Activated B cell treated with CpG ODN at 0.5 μM for 24 hours (primary cell): ENCODE results near the gene KNSTRN. TPM values are rescaled to one million over a fixed set of nuclear protein-coding genes. Genes with fewer than 3 reads are reported as not detected.

ENCODE experiments used
- ATAC-seq: fragments of 200-7000 bp; cut with Tn5 transposase; one replicate; pipeline ENCODE4 v1.10.0; 2021; ENCODE audit warnings: low read depth, mild to moderate bottlenecking, moderate library complexity
- CTCF ChIA-PET: fragments of 350-600 bp; sonication (Branson Sonifier 250); formaldehyde crosslinking; loops from one replicate; lab custom pipeline; 2021; ENCODE audit warnings: antibody characterized with exemption; lab: Charles Lee
- POLR2A ChIA-PET: fragments of 350-600 bp; sonication (Branson Sonifier 250); formaldehyde crosslinking; loops from one replicate; lab custom pipeline; 2021; ENCODE audit warnings: antibody characterized with exemption; lab: Charles Lee
- DNase-seq: peaks from one replicate; pipeline ENCODE4 v3.0.0; 2022
- H3K27ac Mint-ChIP-seq: one replicate; pipeline ENCODE4 v1.8.0; 2020; ENCODE audit warnings: mixed read lengths
- H3K27me3 Mint-ChIP-seq: one replicate; pipeline ENCODE4 v1.8.0; 2021; ENCODE audit warnings: mixed read lengths
- H3K36me3 Mint-ChIP-seq: one replicate; pipeline ENCODE4 v1.8.0; 2021; ENCODE audit warnings: low read depth, mixed read lengths
- H3K4me1 Mint-ChIP-seq: one replicate; pipeline ENCODE4 v1.8.0; 2021; ENCODE audit warnings: mixed read lengths
- H3K4me3 Mint-ChIP-seq: one replicate; pipeline ENCODE4 v1.8.0; 2020; ENCODE audit warnings: mild to moderate bottlenecking, mixed read lengths
- H3K9me3 Mint-ChIP-seq: one replicate; pipeline ENCODE4 v1.8.0; 2020; ENCODE audit warnings: mixed read lengths
- CTCF ChIP-seq: fragments of 200-600 bp; IDR thresholded peaks from one replicate; pipeline ENCODE4 v1.8.0; 2022; ENCODE audit warnings: antibody characterized with exemption, mild to moderate bottlenecking
- intact Hi-C: fragments of 100-400 bp; cut with micrococcal nuclease; formaldehyde crosslinking; loops from one replicate; pipeline ENCODE4 v1.15.1; 2024
- total RNA-seq: library from RNA; stranded (reverse); gene quantifications from 2 replicates; pipeline ENCODE4 v1.2.3, GENCODE V29; 2022

KNSTRN gene
- total RNA-seq, 1 donor from 2014 or later = 11.5 TPM

- peak overlapping the region; percentile 86 for H3K27ac Mint-ChIP-seq
- H3K9me3 Mint-ChIP-seq = no peaks in the 10 kb centered on the region
- H3K36me3 Mint-ChIP-seq = peaks cover 42% of the 10 kb centered on the region
- H3K27me3 Mint-ChIP-seq = no peaks in the 10 kb centered on the region
- peak overlapping the region; percentile 76 for H3K4me3 Mint-ChIP-seq
- ChIA-PET CTCF (interaction anchor here (1.0 to 2.7 kb wide), 6 partner anchors 14 to 100 kb away, joined by 3 to 6 read pairs (median 3); partner anchors contain the start of gene PLCB2), POLR2A (interaction anchor here (0.7 to 1.8 kb wide), 8 partner anchors 8 to 158 kb away, joined by 3 to 10 read pairs (median 6); partner anchors contain the start of genes BAHD1, CCDC32, DISP2 and PLCB2)
- H3K4me1 Mint-ChIP-seq = peaks cover 34% of the 10 kb centered on the region
- no peak for TF ChIP-seq CTCF
- intact Hi-C loops = loop anchor here (1.0 kb wide), 1 partner anchor 39 kb away; no protein-coding TSS in a partner anchor
- ATAC-seq (peak; percentile 65), DNase-seq (no peak)
These were observed 24.9 kb downstream of the KNSTRN start for GRCh38 chr15:40407330-40407990.

GRCh38 chr15:40409366-40409765 is 26.8 kb downstream of the KNSTRN start:
- Mint-ChIP-seq H3K36me3 (peaks cover 56% of the 10 kb centered on the region), H3K9me3 (no peaks in the 10 kb centered on the region), H3K4me1 (peaks cover 34% of the 10 kb centered on the region), H3K4me3 (no peak overlapping the region), H3K27me3 (no peaks in the 10 kb centered on the region), H3K27ac (no peak overlapping the region)
- no peak for TF ChIP-seq CTCF
- ATAC-seq (no peak), DNase-seq (no peak)
- intact Hi-C loops = no loop called here
- ChIA-PET POLR2A (no interaction called here), CTCF (no interaction called here)

GRCh38 chr15:40410476-40410875 is 28.0 kb downstream of the KNSTRN start:
- intact Hi-C loops = no loop called here
- peaks cover 25% of the 10 kb centered on the region for H3K4me1 Mint-ChIP-seq
- POLR2A ChIA-PET = no interaction called here
- H3K4me3 Mint-ChIP-seq = no peak overlapping the region
- no peak for TF ChIP-seq CTCF
- no peak for ATAC-seq
- H3K36me3 Mint-ChIP-seq = peaks cover 67% of the 10 kb centered on the region
- H3K9me3 Mint-ChIP-seq = no peaks in the 10 kb centered on the region
- no peak overlapping the region for H3K27ac Mint-ChIP-seq
- DNase-seq = no peak
- no peaks in the 10 kb centered on the region for H3K27me3 Mint-ChIP-seq
- CTCF ChIA-PET = no interaction called here

GRCh38 chr15:40412095-40412759 is 29.7 kb downstream of the KNSTRN start:
- POLR2A ChIA-PET = no interaction called here
- intact Hi-C loops = no loop called here
- H3K4me3 Mint-ChIP-seq = no peak overlapping the region
- H3K27ac Mint-ChIP-seq = no peak overlapping the region
- ATAC-seq (no peak), DNase-seq (no peak)
- H3K27me3 Mint-ChIP-seq = no peaks in the 10 kb centered on the region
- no peak for TF ChIP-seq CTCF
- H3K4me1 Mint-ChIP-seq = peaks cover 12% of the 10 kb centered on the region
- CTCF ChIA-PET = no interaction called here
- H3K9me3 Mint-ChIP-seq = no peaks in the 10 kb centered on the region
- peaks cover 76% of the 10 kb centered on the region for H3K36me3 Mint-ChIP-seq

GRCh38 chr15:40413036-40413435 is 30.5 kb downstream of the KNSTRN start:
- no peak overlapping the region for H3K27ac Mint-ChIP-seq

More at GRCh38 chr15:40413036-40413435, 30.5 kb downstream of the KNSTRN start:
- no peak for ATAC-seq
- Mint-ChIP-seq H3K4me3 (no peak overlapping the region), H3K4me1 (peaks cover 4% of the 10 kb centered on the region), H3K9me3 (no peaks in the 10 kb centered on the region), H3K27me3 (no peaks in the 10 kb centered on the region), H3K36me3 (peaks cover 74% of the 10 kb centered on the region)
- ChIA-PET POLR2A (no interaction called here), CTCF (interaction anchor here (1.1 kb wide), 1 partner anchor 72 kb away, joined by 3 read pairs; no protein-coding TSS in a partner anchor)
- DNase-seq = no peak
- no peak for TF ChIP-seq CTCF
- intact Hi-C loops = no loop called here
